Adrenal gland (tissue), 12 donors: Measurements from ENCODE around the gene STK32A. TPM values are rescaled to one million over a fixed set of nuclear protein-coding genes. Genes with fewer than 3 reads are reported as not detected.

ENCODE experiments used
- DNase-seq, 7 donors: peaks; one replicate each; pipeline ENCODE4 v3.0.0-alpha.2; 2019 to 2020
- H3K27ac ChIP-seq, 5 donors: fragments of 200-600 bp; sonication (generic) in 4 of 5; 1 replicate in 3 of 5; 2 replicates in 2 of 5; pipeline versions ENCODE4 v1.5.1 to v1.8.0; 2016 to 2020; ENCODE audit warnings: mild to moderate bottlenecking in 1 of 5
- H3K27me3 ChIP-seq: fragments of 200-600 bp; 2 replicates; pipeline ENCODE4 v1.8.0; 2021
- H3K36me3 ChIP-seq, 2 donors: fragments of 200-600 bp; replicated peaks in 1 of 2; 1 replicate in 1 of 2; 2 replicates in 1 of 2; pipeline versions ENCODE4 v1.5.1 to v1.8.0; 2018 to 2022
- H3K4me1 ChIP-seq, 2 donors: fragments of 200-600 bp; replicated peaks in 1 of 2; 1 replicate in 1 of 2; 2 replicates in 1 of 2; pipeline versions ENCODE4 v1.5.1 to v1.8.0; 2018 to 2021
- H3K4me3 ChIP-seq, 4 donors: fragments of 200-600 bp; sonication (generic) in 3 of 4; one replicate each; pipeline ENCODE4 v1.5.1; 2016 to 2018
- H3K9me3 ChIP-seq, 3 donors: fragments of 200-600 bp; sonication (generic) in 1 of 3; replicated peaks in 1 of 3; 1 replicate in 2 of 3; 2 replicates in 1 of 3; pipeline versions ENCODE4 v1.5.1 to v1.8.0; 2016 to 2021
- CTCF ChIP-seq, 6 experiments: fragments of 450-650 bp in 4 of 6; fragments of 200-600 bp in 2 of 6; sonication (generic) in 1 of 6; IDR thresholded peaks; 1 replicate in 5 of 6; 2 replicates in 1 of 6; pipeline versions ENCODE4 v1.5.1 to v1.8.0; 2016 to 2021; ENCODE audit warnings: antibody characterized with exemption in 6 of 6, mild to moderate bottlenecking in 2 of 6, moderate library complexity in 1 of 6
- POLR2A ChIP-seq, 2 donors: fragments of 450-650 bp; IDR thresholded peaks; one replicate each; pipeline ENCODE4 v1.6.1; 2017; ENCODE audit warnings: antibody characterized with exemption in 2 of 2, mild to moderate bottlenecking in 2 of 2, moderate library complexity in 1 of 2
- WGBS, 4 donors: extraction: QIAGEN DNeasy Blood & Tissue Kit in 2 of 4; methylation state at CpG; one replicate each; pipeline versions ENCODE4 v1.1.5 to v1.1.7; 2013 to 2017; 5-methylcytosine and 5-hydroxymethylcytosine counted together
- intact Hi-C, 2 donors: fragments of 100-400 bp; cut with DNase I; formaldehyde crosslinking; loops; one replicate each; pipeline versions ENCODE4 v1.14.1 to v1.15.0; 2022 to 2023
- polyA plus RNA-seq, 3 donors: library from polyadenylated mRNA; stranded (reverse); fragments of 200-250 nt in 2 of 3; fragments of 350-450 nt in 1 of 3; fragmentation: Illumina TruSeq in 1 of 3; extraction: RNeasy Lipid Tissue Mini Kit (QIAGEN cat#74804) in 1 of 3; gene quantifications; one replicate each; pipeline ENCODE4 v1.2.3, GENCODE V29; 2013 to 2014
- total RNA-seq, 9 donors: library from RNA; depleted of rRNA in 4 of 9; stranded (reverse); fragments of >200 nt in 4 of 9; fragments of 120-200 nt in 1 of 9; fragmentation: NEBNext Ultra II Directional in 1 of 9; extraction: Animal tissue kit (Norgen Biotek cat#: 25700) in 1 of 9; gene quantifications; one replicate each; pipeline versions ENCODE4 v1.1.0 to v1.2.4, GENCODE V29; 2013 to 2023
- donor health status: healthy with polysubstance abuse.
- donor health status: Bipolar disorder and iron deficiency.
- donor health status: DM: yes; HTN: yes; CAD: no.
- donor health status: DM: no; HTN: no; CAD: no.
- donor health status: DM: no; HTN: no; CAD: no.
- donor health status: DM: yes; HTN: yes; CAD: no.

The STK32A gene
- total and polyA plus RNA-seq, 12 donors = 1.8 to 46.0 (median 18.0) TPM

GRCh38 chr5:147339313-147339712 lies 104.5 kb downstream of the STK32A start:
- Histone ChIP-seq H3K9me3 (no peaks in the 10 kb centered on the region), H3K4me1 (no peaks in the 10 kb centered on the region), H3K4me3 (no peak overlapping the region), H3K36me3 (no peaks in the 10 kb centered on the region), H3K27me3 (no peaks in the 10 kb centered on the region), H3K27ac (no peak overlapping the region)
- TF ChIP-seq CTCF (IDR thresholded peaks at IDR 0.05) (no peak), POLR2A (IDR thresholded peaks at IDR 0.05) (no peak)
- no peak for DNase-seq
- intact Hi-C loops = no loop called here
- WGBS, 4 donors = 93 to 100% (median 97%) methylated on average over 3 to 4 of the region's 4 CpGs

- WGBS, 4 donors = 85 to 94% (median 91%) methylated on average over 1 of the region's 1 CpG
- intact Hi-C loops = no loop called here
- H3K27me3 ChIP-seq = no peaks in the 10 kb centered on the region
- TF ChIP-seq CTCF (IDR thresholded peaks at IDR 0.05) = no peak
- TF ChIP-seq POLR2A (IDR thresholded peaks at IDR 0.05) = no peak
- no peaks in the 10 kb centered on the region for H3K9me3 ChIP-seq
- H3K36me3 ChIP-seq = no peaks in the 10 kb centered on the region
- DNase-seq = no peak
- no peaks in the 10 kb centered on the region for H3K4me1 ChIP-seq
- H3K4me3 ChIP-seq = no peak overlapping the region
- H3K27ac ChIP-seq = no peak overlapping the region
Measured at GRCh38 chr5:147340941-147341340, 106.1 kb downstream of the STK32A start.

GRCh38 chr5:147341345-147341744 lies 106.5 kb downstream of the STK32A start:
- no peaks in the 10 kb centered on the region for H3K4me1 ChIP-seq
- no peaks in the 10 kb centered on the region for H3K27me3 ChIP-seq
- H3K27ac ChIP-seq = no peak overlapping the region
- H3K36me3 ChIP-seq = no peaks in the 10 kb centered on the region
- intact Hi-C loops = no loop called here
- no peak for DNase-seq
- no peak overlapping the region for H3K4me3 ChIP-seq
- no peak for TF ChIP-seq CTCF (IDR thresholded peaks at IDR 0.05)
- TF ChIP-seq POLR2A (IDR thresholded peaks at IDR 0.05) = no peak
- no peaks in the 10 kb centered on the region for H3K9me3 ChIP-seq

GRCh38 chr5:147344861-147345260 lies 110.0 kb downstream of the STK32A start:
- Histone ChIP-seq H3K36me3 (no peaks in the 10 kb centered on the region), H3K27ac (no peak overlapping the region), H3K4me1 (no peaks in the 10 kb centered on the region), H3K9me3 (no peaks in the 10 kb centered on the region), H3K4me3 (no peak overlapping the region), H3K27me3 (no peaks in the 10 kb centered on the region)
- no peak for DNase-seq
- intact Hi-C loops = no loop called here
- no peak for TF ChIP-seq CTCF (IDR thresholded peaks at IDR 0.05)
- TF ChIP-seq POLR2A (IDR thresholded peaks at IDR 0.05) = no peak
- 29 to 55% (median 34%) methylated on average over 1 of the region's 1 CpG for WGBS, 4 donors
